Measurements from ENCODE around the gene ANAPC5.
"Not testable (repeated sequence)": the region's sequence is repeated elsewhere in the genome, so short reads cannot be mapped to it uniquely, and the experiment has no call there.

The ANAPC5 gene

GRCh38 chr12:121283841-121284240, 68.4 kb downstream of the ANAPC5 start:
- no peak for FAIRE-seq

- no peak for FAIRE-seq
These were observed 68.8 kb downstream of the ANAPC5 start for GRCh38 chr12:121283388-121283787.

DNA sequence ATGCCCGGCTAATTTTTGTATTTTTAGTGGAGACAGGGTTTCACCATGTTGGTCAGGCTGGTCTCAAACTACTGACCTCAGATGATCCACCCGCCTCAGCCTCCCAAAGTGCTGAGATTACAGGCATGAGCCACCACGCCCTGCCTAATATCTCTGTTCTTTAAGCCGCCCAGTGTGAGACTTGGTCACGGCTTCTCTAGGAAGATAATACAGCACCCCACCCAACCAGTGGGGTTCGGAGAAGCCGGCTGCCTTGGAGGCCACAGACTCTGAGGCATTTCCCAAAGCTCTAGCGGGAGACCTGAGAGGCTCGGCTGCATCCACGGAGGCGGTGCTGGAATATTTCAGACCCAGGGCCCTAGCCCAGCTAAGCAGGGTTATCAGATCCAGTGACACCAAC, 69.3 kb downstream of the ANAPC5 start:
- not testable (repeated sequence) for FAIRE-seq

GRCh38 chr12:121282072-121282742, 70.0 kb downstream of the ANAPC5 start:
- FAIRE-seq: no peak

DNA sequence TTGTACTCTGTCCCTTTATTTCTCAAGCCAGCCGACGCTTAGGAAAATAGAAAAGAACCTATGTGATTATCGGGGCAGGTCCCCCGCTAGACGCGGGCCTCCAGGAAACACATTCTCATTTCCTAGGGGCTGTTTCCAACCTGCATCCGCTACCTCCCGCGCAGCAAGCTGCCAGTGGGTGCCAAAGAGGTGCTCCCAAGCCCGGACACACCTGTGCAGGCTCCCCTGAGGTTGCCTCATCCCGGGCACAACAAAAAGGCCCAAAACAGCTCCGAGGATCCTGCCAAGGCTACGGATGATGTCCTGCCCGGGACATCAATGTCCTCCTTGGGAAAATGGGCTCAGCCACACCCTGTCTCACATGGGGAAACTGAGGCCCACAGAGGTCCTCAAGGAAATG, 71.1 kb downstream of the ANAPC5 start:
- FAIRE-seq: not testable (repeated sequence)

- not testable (repeated sequence) for FAIRE-seq
These were observed 71.7 kb downstream of the ANAPC5 start for GRCh38 chr12:121280531-121280930.

- no peak for FAIRE-seq
These were observed 72.7 kb downstream of the ANAPC5 start for GRCh38 chr12:121279507-121279915.

GRCh38 chr12:121279071-121279375, 73.2 kb downstream of the ANAPC5 start:
- no peak for FAIRE-seq

DNA sequence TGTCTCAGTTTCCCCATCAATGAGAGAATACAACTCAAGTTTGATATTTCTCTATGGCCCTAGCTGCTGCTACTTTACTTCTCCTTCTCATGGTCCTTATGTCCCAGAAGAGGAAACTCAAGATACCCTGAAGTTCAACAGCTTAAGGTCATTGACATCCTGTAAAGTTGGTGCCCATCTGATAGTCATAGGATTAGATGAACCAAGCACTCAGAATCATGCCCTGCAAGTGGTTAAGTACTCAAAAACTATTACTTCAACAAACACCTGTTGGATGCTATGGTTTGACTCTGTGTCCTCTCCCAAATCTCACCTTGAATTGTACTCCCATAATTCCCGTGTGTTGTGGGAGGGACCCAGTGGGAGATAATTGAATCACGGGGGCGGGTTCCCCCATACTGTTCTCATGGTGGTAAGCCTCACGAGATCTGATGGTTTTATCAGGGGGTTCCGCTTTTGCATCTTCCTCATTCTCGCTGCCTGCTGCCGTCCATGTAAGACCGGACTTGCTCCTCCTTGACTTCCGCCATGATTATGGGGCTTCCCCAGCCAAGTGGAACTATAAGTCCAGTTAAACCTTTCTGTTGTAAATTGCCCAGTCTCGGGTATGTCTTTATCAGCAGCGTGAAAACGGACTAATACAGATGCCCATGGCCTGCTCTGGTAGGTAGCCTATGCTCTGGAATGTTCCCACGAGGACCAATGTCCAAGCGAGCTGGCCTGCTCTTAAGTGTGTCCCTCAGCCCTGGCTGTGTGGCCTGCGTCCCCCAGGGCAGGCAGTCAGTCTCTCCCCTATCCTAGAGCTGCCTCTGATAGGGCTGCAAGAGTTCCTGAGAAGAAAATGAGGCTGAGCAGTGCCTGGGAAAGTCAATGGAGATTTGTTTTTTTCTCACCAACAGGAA, 73.8 kb downstream of the ANAPC5 start:
- no peak for FAIRE-seq

DNA sequence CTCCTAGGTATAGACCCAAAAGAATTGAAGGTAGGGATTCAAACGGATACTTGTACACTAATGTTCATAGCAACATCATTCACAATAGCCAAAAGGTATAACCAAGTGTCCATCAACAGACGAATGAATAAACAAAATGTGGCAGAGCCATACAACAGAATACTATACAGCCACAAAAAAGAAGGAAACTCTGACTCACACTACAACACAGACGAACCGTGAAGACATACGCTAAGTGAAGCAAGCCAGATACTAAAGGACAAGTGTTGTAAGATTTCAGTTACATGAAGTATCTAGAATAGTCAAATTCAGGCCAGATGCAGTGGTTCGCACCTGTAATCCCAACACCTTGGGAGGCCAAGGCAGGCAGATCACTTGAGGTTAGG, 74.8 kb downstream of the ANAPC5 start:
- FAIRE-seq: no peak

GRCh38 chr12:121274036-121274763, 78.0 kb downstream of the ANAPC5 start:
- no peak for FAIRE-seq

- FAIRE-seq: no peak
These were observed 78.8 kb downstream of the ANAPC5 start for GRCh38 chr12:121273364-121273896.

DNA sequence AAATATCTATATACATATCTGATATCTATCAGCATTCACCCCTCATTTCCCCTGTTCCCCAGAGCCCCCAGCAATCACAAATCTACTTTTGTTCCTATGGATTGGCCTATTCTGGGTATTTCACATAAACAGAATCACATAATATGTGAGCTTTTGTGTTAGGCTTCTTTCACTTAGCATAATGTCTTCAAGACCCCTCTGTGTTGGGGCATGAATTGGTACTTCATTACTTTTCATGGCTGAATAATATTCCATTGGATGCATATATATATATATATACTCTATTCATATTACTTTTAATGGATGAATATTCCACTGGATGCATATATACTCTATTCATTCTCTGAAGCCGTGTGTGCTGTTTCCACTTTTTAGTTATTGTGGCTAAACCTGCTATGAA, 84.4 kb downstream of the ANAPC5 start:
- no peak for FAIRE-seq

- no peak for FAIRE-seq
These were observed 87.2 kb downstream of the ANAPC5 start for GRCh38 chr12:121264951-121265515.

DNA sequence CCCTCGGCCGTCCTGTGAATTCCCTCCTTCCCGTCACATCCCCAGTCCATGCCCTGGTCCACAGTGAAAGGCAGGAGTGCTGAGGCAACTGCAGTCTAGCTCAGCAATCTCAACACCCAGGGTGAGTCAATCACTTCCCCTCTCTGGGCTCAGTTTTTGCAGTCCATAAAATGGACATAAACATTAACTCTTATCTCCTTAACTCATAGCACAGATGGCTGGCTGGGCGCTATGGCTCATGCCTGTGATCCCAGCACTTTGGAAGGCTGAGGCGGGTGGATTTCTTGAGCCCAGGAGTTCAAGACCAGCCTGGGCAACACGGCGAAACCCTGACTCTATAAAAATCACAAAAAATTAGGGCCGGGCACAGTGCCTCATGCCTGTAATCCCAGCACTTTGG, 88.1 kb downstream of the ANAPC5 start:
- no peak for FAIRE-seq

DNA sequence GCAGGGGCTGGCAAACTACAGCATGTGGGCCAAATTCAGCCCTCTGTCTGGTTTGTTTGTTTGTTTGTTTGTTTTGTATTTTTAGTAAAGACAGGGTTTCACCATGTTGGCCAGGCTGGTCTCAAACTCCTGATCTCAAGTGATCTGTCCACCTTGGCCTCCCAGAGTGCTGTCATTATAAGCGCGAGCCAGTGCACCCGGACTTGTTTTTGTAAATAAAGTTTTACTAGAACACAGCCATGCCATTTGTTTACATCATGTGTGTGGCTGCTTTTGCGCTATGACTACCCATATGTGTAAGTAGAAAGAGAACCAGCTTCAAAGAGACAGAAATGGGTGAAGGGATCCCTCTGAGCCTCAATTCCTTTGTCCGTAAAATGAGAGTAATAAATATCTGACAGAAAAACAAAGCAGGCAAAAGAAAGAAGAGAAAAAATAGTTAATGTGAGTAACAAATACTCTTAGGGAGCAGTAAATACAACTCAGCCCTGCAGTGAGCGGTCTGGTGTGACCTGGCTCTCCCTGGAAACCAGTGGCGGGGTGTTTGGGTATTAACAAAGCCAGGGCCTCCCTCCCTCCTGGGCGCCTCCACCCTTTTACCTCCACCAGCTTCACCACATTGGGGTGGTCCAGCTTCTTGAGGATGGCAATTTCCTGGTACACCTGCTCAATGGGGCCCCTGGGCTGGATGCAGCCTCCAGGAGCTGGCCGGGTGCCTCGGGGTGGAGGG, 88.8 kb downstream of the ANAPC5 start:
- no peak for FAIRE-seq

- FAIRE-seq: no peak
These were observed 90.8 kb downstream of the ANAPC5 start for GRCh38 chr12:121261398-121261797.

GRCh38 chr12:121260091-121260490, 92.1 kb downstream of the ANAPC5 start:
- no peak for FAIRE-seq

DNA sequence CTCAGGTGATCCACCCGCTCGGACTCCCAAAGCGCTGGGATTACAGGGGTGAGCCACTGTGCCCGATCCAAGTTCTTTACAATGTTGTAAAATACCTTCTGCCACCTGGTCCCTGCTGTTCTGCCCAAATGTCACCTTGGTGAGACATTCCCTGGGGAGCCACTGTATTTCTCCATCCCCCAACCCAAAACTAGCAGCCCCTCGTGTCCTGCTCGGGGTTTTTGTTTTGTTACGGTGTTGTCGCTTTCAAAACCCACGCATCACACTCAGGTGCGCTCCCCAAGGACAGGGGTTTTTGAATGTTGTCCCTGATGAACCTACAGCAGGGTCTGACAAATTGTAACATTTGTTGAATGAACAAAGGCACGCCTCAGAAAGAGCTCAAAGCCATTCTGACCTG, 93.1 kb downstream of the ANAPC5 start:
- FAIRE-seq: no peak
